Breast epithelium (tissue), 4 donors: ENCODE measurements around the gene CALR3. TPM values are rescaled to one million over a fixed set of nuclear protein-coding genes. Genes with fewer than 3 reads are reported as not detected.

Experiments used
- DNase-seq, 2 donors: peaks; one replicate each; pipeline ENCODE4 v3.0.0-alpha.2; 2019; ENCODE audit warnings: low spot score in 2 of 2
- H3K27ac ChIP-seq, 2 donors: fragments of 200-600 bp; sonication (generic) in 1 of 2; one replicate each; pipeline ENCODE4 v1.5.1; 2016 to 2019; ENCODE audit warnings: mild to moderate bottlenecking in 1 of 2
- H3K27me3 ChIP-seq, 2 donors: fragments of 200-600 bp; sonication (generic) in 1 of 2; one replicate each; pipeline versions ENCODE4 v1.5.1 to v1.6.0; 2017 to 2019; ENCODE audit warnings: control low read depth in 1 of 2, mild to moderate bottlenecking in 1 of 2
- H3K36me3 ChIP-seq: fragments of 200-600 bp; one replicate; pipeline ENCODE4 v1.5.1; 2019
- H3K4me1 ChIP-seq, 2 donors: fragments of 200-600 bp; sonication (generic); one replicate each; pipeline ENCODE4 v1.5.1; 2016 to 2019; ENCODE audit warnings: control low read depth in 1 of 2
- H3K4me3 ChIP-seq, 3 donors: fragments of 200-600 bp; sonication (generic); 1 replicate in 2 of 3; 2 replicates in 1 of 3; pipeline ENCODE4 v1.5.1; 2016 to 2019; ENCODE audit warnings: mild to moderate bottlenecking in 3 of 3, moderate library complexity in 2 of 3
- H3K9me3 ChIP-seq, 2 donors: fragments of 200-600 bp; sonication (generic) in 1 of 2; one replicate each; pipeline ENCODE4 v1.5.1; 2016 to 2019; ENCODE audit warnings: control low read depth in 1 of 2
- POLR2A ChIP-seq: fragments of 450-650 bp; IDR thresholded peaks from one replicate; pipeline ENCODE4 v1.6.1; 2016; ENCODE audit warnings: antibody characterized with exemption, mild to moderate bottlenecking, moderate library complexity
- POLR2AphosphoS5 ChIP-seq, 3 donors: sonication (generic); formaldehyde crosslinking; IDR thresholded peaks; one replicate each; pipeline ENCODE4 v1.6.1; 2017; ENCODE audit warnings: antibody characterized with exemption in 3 of 3
- intact Hi-C: fragments of 100-400 bp; cut with DNase I; formaldehyde crosslinking; loops from one replicate; pipeline ENCODE4 v1.15.1; 2023; ENCODE audit warnings: low total_unique reads
- total RNA-seq, 3 donors: library from RNA; depleted of rRNA; stranded (reverse); fragments of >200 nt; gene quantifications; one replicate each; pipeline ENCODE4 v1.1.0, GENCODE V29; 2016
- TF ChIP-seq, protein P1 (sequence below), 3 donors: fragments of 450-650 bp; IDR thresholded peaks; one replicate each; pipeline ENCODE4 v1.5.1; 2016 to 2017; ENCODE audit warnings: antibody characterized with exemption in 3 of 3, mild to moderate bottlenecking in 3 of 3, moderate library complexity in 3 of 3

Gene CALR3
- total RNA-seq, 3 donors from 2014 or later: not detected

DNA sequence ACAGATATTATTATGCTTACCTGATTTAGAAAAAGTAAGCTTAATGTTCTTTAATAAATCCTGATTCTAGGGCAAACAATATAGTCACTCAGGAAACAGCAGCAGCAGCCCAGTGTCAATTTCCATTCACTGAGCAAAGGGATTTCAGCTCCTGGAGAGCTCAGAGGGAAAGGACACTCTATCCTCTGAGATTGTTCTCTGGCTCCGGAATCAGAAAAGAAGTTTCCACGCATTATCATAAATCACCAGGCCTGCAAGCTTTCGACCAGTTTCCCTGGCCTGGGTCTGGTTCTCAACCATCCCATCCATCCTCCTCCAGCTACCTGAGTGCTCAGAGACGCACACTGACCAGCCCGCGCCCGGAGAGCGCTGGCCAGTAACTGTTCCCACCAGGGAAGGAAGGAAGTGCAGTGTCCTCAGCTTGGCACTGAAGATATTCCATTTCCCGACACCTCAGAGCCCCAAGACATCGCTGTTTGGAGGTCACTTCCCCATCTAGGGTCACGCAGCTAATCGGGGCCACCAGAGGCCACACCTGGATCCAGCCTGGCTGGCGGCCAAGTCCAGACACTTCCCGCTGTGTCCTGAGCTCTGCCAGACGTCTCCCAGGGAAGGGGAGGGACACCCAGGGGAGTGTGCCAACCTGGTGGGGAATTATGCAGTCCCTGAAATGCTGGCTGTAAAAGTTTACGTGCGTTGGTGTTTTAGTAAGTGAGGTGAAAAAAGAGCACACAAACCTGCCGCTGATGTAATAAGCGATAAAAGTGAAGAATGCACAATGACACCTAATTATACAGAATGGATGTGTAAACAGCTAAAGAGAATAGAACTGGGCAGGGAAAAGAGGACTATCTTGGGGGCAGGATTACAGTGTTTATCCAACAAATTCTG is 53.3 kb downstream of the CALR3 start:
- H3K36me3 ChIP-seq: no peaks in the 10 kb centered on the region
- TF ChIP-seq POLR2A (no peak), POLR2AphosphoS5 (IDR thresholded peaks at IDR 0.05) (no peak)
- TF ChIP-seq, protein P1, sequence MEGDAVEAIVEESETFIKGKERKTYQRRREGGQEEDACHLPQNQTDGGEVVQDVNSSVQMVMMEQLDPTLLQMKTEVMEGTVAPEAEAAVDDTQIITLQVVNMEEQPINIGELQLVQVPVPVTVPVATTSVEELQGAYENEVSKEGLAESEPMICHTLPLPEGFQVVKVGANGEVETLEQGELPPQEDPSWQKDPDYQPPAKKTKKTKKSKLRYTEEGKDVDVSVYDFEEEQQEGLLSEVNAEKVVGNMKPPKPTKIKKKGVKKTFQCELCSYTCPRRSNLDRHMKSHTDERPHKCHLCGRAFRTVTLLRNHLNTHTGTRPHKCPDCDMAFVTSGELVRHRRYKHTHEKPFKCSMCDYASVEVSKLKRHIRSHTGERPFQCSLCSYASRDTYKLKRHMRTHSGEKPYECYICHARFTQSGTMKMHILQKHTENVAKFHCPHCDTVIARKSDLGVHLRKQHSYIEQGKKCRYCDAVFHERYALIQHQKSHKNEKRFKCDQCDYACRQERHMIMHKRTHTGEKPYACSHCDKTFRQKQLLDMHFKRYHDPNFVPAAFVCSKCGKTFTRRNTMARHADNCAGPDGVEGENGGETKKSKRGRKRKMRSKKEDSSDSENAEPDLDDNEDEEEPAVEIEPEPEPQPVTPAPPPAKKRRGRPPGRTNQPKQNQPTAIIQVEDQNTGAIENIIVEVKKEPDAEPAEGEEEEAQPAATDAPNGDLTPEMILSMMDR (IDR thresholded peaks at IDR 0.05): no peak
- no peak for DNase-seq
- peak overlapping the region in 1 of 2 donors; percentile 26 for H3K27ac ChIP-seq
- no peaks in the 10 kb centered on the region for H3K27me3 ChIP-seq
- no peak overlapping the region for H3K4me3 ChIP-seq
- H3K4me1 ChIP-seq: peaks cover 3 to 15% of the 10 kb centered on the region in 2 donors
- intact Hi-C loops: no loop called here
- H3K9me3 ChIP-seq: no peaks in the 10 kb centered on the region

- no peaks in the 10 kb centered on the region for H3K27me3 ChIP-seq
- no peak for DNase-seq
- peaks cover 3 to 15% of the 10 kb centered on the region in 2 donors for H3K4me1 ChIP-seq
- TF ChIP-seq POLR2A: no peak
- intact Hi-C loops: no loop called here
- no peaks in the 10 kb centered on the region for H3K9me3 ChIP-seq
- no peaks in the 10 kb centered on the region for H3K36me3 ChIP-seq
- H3K27ac ChIP-seq: no peak overlapping the region
- H3K4me3 ChIP-seq: no peak overlapping the region
Observed at GRCh38 chr19:16441661-16442162, 54.3 kb downstream of the CALR3 start.

- TF ChIP-seq, protein P1 (IDR thresholded peaks at IDR 0.05): no peak
- TF ChIP-seq POLR2AphosphoS5 (IDR thresholded peaks at IDR 0.05) (no peak), POLR2A (no peak)
- intact Hi-C loops: no loop called here
- Histone ChIP-seq H3K4me1 (no peaks in the 10 kb centered on the region), H3K4me3 (no peak overlapping the region), H3K27ac (peak overlapping the region in 1 of 2 donors; percentile 49), H3K36me3 (no peaks in the 10 kb centered on the region), H3K9me3 (no peaks in the 10 kb centered on the region), H3K27me3 (no peaks in the 10 kb centered on the region)
- no peak for DNase-seq
Observed at GRCh38 chr19:16436780-16437332, 59.1 kb downstream of the CALR3 start.

- no peaks in the 10 kb centered on the region for H3K36me3 ChIP-seq
- no peak overlapping the region for H3K4me3 ChIP-seq
- H3K4me1 ChIP-seq: no peaks in the 10 kb centered on the region
- intact Hi-C loops: no loop called here
- no peaks in the 10 kb centered on the region for H3K27me3 ChIP-seq
- DNase-seq: no peak
- TF ChIP-seq POLR2AphosphoS5 (IDR thresholded peaks at IDR 0.05) (no peak), POLR2A (no peak)
- TF ChIP-seq, protein P1 (IDR thresholded peaks at IDR 0.05): no peak
- H3K27ac ChIP-seq: peak overlapping the region; percentile 49 to 60
- H3K9me3 ChIP-seq: no peaks in the 10 kb centered on the region
Observed at GRCh38 chr19:16435999-16436650, 59.8 kb downstream of the CALR3 start.

DNA sequence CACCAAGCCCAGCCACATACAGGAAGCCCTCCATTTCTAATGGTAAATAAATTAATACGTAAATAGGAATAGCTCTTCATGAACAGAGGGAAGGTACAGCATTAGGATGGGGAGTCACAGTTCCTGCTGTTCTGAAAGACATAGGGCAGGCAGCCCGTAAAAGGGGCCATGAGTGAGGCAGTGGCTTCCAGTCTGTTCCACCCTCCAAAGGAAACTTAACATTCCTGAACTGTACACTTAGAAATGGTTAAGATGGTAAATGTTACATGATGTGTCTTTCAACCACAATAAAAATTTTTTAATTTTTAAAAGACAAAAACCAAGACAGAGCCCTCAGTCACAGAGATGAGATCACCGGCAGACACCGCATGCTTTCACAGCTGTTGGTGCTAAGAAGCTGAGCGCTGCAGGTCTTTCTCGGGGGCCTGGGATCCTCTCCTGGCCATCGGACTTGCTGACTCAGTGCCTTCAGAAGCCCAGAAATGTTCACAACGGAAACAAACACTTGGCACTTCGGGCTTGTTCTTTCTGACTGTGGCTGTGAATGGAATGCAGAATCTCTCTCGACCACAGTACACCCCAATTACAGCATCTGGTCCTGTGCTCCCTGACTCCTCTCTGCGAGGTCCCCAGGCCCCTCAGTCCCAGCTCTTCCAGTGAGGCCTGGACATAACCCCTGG is 60.6 kb downstream of the CALR3 start:
- peak in 1 of 2 donors; percentile 57 for DNase-seq
- TF ChIP-seq POLR2AphosphoS5 (IDR thresholded peaks at IDR 0.05) (no peak), POLR2A (no peak)
- TF ChIP-seq, protein P1 (IDR thresholded peaks at IDR 0.05): no peak
- intact Hi-C loops: no loop called here
- no peaks in the 10 kb centered on the region for H3K4me1 ChIP-seq
- no peaks in the 10 kb centered on the region for H3K27me3 ChIP-seq
- no peaks in the 10 kb centered on the region for H3K36me3 ChIP-seq
- no peak overlapping the region for H3K4me3 ChIP-seq
- H3K27ac ChIP-seq: peak overlapping the region; percentile 60 to 76
- no peaks in the 10 kb centered on the region for H3K9me3 ChIP-seq
